ENCODE data around the gene CLEC16A.

DNA sequence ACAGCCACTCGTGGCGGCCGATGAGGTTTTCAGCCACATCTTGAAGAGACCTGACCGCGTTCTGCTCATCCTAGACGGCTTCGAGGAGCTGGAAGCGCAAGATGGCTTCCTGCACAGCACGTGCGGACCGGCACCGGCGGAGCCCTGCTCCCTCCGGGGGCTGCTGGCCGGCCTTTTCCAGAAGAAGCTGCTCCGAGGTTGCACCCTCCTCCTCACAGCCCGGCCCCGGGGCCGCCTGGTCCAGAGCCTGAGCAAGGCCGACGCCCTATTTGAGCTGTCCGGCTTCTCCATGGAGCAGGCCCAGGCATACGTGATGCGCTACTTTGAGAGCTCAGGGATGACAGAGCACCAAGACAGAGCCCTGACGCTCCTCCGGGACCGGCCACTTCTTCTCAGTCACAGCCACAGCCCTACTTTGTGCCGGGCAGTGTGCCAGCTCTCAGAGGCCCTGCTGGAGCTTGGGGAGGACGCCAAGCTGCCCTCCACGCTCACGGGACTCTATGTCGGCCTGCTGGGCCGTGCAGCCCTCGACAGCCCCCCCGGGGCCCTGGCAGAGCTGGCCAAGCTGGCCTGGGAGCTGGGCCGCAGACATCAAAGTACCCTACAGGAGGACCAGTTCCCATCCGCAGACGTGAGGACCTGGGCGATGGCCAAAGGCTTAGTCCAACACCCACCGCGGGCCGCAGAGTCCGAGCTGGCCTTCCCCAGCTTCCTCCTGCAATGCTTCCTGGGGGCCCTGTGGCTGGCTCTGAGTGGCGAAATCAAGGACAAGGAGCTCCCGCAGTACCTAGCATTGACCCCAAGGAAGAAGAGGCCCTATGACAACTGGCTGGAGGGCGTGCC lies 37.2 kb upstream of the CLEC16A start:
- TF ChIP-seq, protein P1, sequence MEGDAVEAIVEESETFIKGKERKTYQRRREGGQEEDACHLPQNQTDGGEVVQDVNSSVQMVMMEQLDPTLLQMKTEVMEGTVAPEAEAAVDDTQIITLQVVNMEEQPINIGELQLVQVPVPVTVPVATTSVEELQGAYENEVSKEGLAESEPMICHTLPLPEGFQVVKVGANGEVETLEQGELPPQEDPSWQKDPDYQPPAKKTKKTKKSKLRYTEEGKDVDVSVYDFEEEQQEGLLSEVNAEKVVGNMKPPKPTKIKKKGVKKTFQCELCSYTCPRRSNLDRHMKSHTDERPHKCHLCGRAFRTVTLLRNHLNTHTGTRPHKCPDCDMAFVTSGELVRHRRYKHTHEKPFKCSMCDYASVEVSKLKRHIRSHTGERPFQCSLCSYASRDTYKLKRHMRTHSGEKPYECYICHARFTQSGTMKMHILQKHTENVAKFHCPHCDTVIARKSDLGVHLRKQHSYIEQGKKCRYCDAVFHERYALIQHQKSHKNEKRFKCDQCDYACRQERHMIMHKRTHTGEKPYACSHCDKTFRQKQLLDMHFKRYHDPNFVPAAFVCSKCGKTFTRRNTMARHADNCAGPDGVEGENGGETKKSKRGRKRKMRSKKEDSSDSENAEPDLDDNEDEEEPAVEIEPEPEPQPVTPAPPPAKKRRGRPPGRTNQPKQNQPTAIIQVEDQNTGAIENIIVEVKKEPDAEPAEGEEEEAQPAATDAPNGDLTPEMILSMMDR (IDR thresholded peaks at IDR 0.05), result no peak
- TF ChIP-seq EP300 (IDR thresholded peaks at IDR 0.05) (no peak), POLR2AphosphoS5 (IDR thresholded peaks at IDR 0.05) (no peak), POLR2A (IDR thresholded peaks at IDR 0.05) (no peak)

Data from gastroesophageal sphincter (tissue), 3 donors.